HCT116 (cell line): ENCODE measurements around the gene TNNC2. TPM values are rescaled to one million over a fixed set of nuclear protein-coding genes. Genes with fewer than 3 reads are reported as not detected.

ENCODE experiments used
- ATAC-seq: fragments of 200-7000 bp; cut with Tn5 transposase; 2 replicates; pipeline ENCODE4 v1.9.1; 2020; ENCODE audit warnings: mild to moderate bottlenecking, moderate library complexity
- BruUV-seq: library from RNA; stranded (reverse); fragments of 400-500 nt; replicated peaks from 2 replicates; lab custom pipeline; 2021; lab: Mats Ljungman, UMichigan
- CTCF ChIA-PET: fragments of 300-600 bp; sonication (Branson Sonifier 250); formaldehyde crosslinking; loops from one replicate; lab custom pipeline; 2021; ENCODE audit warnings: antibody characterized with exemption; lab: Charles Lee
- POLR2A ChIA-PET: fragments of 300-600, 350-600 bp; sonication (Branson Sonifier 250); formaldehyde crosslinking; loops from one replicate; lab custom pipeline; 2021; ENCODE audit warnings: antibody characterized with exemption; lab: Charles Lee
- RAD21 ChIA-PET, 2 experiments: fragments of 300-600 bp; sonication (Branson Sonifier 250); formaldehyde crosslinking; loops; one replicate each; lab custom pipeline; 2023; ENCODE audit warnings: low total read pairs in 2 of 2; ENCODE audit not compliant: uncharacterized antibody in 2 of 2, unreplicated experiment in 2 of 2, low non-redundant PET in 1 of 2; lab: Charles Lee
- DNase-seq: peaks from one replicate; pipeline ENCODE4 v3.0.0-alpha.2; 2010; ENCODE audit warnings: low read depth, low spot score
- H2AFZ ChIP-seq: fragments of 200-600 bp; shearing (Covaris generic), sonication (generic); 2 replicates; pipeline ENCODE4 v1.6.1; 2017; ENCODE audit warnings: low read depth, mixed run types, mixed read lengths, antibody characterized with exemption, low read length; ENCODE audit not compliant: poor library complexity, severe bottlenecking
- H3K27ac ChIP-seq: 2 replicates; pipeline ENCODE4 v1.5.1; 2012; ENCODE audit warnings: low read depth, low read length
- H3K27me3 ChIP-seq: fragments of 200-600 bp; sonication (generic); 2 replicates; pipeline ENCODE4 v1.6.1; 2016; ENCODE audit warnings: mixed run types, low read length, mixed read lengths; ENCODE audit not compliant: insufficient read depth
- H3K36me3 ChIP-seq, 2 experiments: fragments of 200-500 bp in 1 of 2; fragments of 200-600 bp in 1 of 2; sonication (Bioruptor generic) in 1 of 2; sonication (generic) in 1 of 2; 2 replicates each; pipeline versions ENCODE4 v1.5.1 to v1.6.1; 2014 to 2016; ENCODE audit warnings: low read length in 2 of 2, inconsistent platforms in 1 of 2, mixed read lengths in 1 of 2, mixed run types in 1 of 2; ENCODE audit not compliant: insufficient read depth in 2 of 2, control insufficient read depth in 1 of 2
- H3K4me1 ChIP-seq, 2 experiments: fragments of 200-600 bp in 1 of 2; sonication (generic) in 1 of 2; 2 replicates each; pipeline versions ENCODE4 v1.5.1 to v1.6.1; 2012 to 2017; ENCODE audit warnings: low read length in 2 of 2, inconsistent platforms in 1 of 2, mild to moderate bottlenecking in 1 of 2, mixed read lengths in 1 of 2, mixed run types in 1 of 2, moderate library complexity in 1 of 2; ENCODE audit not compliant: insufficient read depth in 2 of 2, control insufficient read depth in 1 of 2
- H3K4me2 ChIP-seq: fragments of 200-600 bp; sonication (generic); 2 replicates; pipeline ENCODE4 v1.6.1; 2017; ENCODE audit warnings: mixed run types, low read length, mixed read lengths
- H3K4me3 ChIP-seq, 2 experiments: fragments of 200-600 bp in 1 of 2; sonication (generic) in 1 of 2; replicated peaks in 1 of 2; 2 replicates each; pipeline ENCODE4 v1.5.1; 2011 to 2016; ENCODE audit warnings: low read length in 2 of 2, control low read depth in 1 of 2, low read depth in 1 of 2, mild to moderate bottlenecking in 1 of 2, mixed read lengths in 1 of 2, mixed run types in 1 of 2
- H3K79me2 ChIP-seq: fragments of 200-600 bp; sonication (generic); 2 replicates; pipeline ENCODE4 v1.6.1; 2017; ENCODE audit warnings: mild to moderate bottlenecking, mixed run types, low read length, moderate library complexity, mixed read lengths; ENCODE audit not compliant: insufficient read depth
- H3K9ac ChIP-seq: fragments of 200-600 bp; sonication (generic); 2 replicates; pipeline ENCODE4 v1.6.1; 2016; ENCODE audit warnings: low read length, mixed read lengths
- H3K9me2 ChIP-seq: fragments of 200-600 bp; sonication (generic), shearing (Covaris generic); 2 replicates; pipeline ENCODE4 v1.6.1; 2017; ENCODE audit warnings: mixed run types, mild to moderate bottlenecking, moderate library complexity; ENCODE audit not compliant: insufficient read depth
- H3K9me3 ChIP-seq, 2 experiments: fragments of 200-500 bp in 1 of 2; fragments of 200-600 bp in 1 of 2; sonication (Bioruptor generic) in 1 of 2; sonication (generic) in 1 of 2; 2 replicates each; pipeline ENCODE4 v1.6.1; 2014 to 2017; ENCODE audit warnings: low read length in 2 of 2, mixed read lengths in 2 of 2, inconsistent platforms in 1 of 2, low read depth in 1 of 2, mild to moderate bottlenecking in 1 of 2, mixed run types in 1 of 2, moderate library complexity in 1 of 2; ENCODE audit not compliant: control insufficient read depth in 1 of 2, insufficient read depth in 1 of 2
- H4K20me1 ChIP-seq: fragments of 200-600 bp; sonication (generic), shearing (Covaris generic); 2 replicates; pipeline ENCODE4 v1.6.1; 2017; ENCODE audit warnings: mixed run types, mild to moderate bottlenecking, moderate library complexity; ENCODE audit not compliant: insufficient read depth
- ATF3 ChIP-seq: IDR thresholded peaks from 2 replicates; pipeline ENCODE4 v1.6.1; 2012
- CEBPB ChIP-seq: IDR thresholded peaks from 2 replicates; pipeline ENCODE4 v1.6.1; 2012; ENCODE audit warnings: low read depth
- CTCF ChIP-seq, 3 experiments: fragments of 200-600 bp in 1 of 3; sonication (generic) in 1 of 3; IDR thresholded peaks in 2 of 3; conservative IDR thresholded peaks in 1 of 3; 2 replicates each; pipeline ENCODE4 v1.5.1; 2012 to 2017; ENCODE audit warnings: low read depth in 2 of 3, low read length in 2 of 3, antibody characterized with exemption in 1 of 3, borderline replicate concordance in 1 of 3, control low read depth in 1 of 3, mild to moderate bottlenecking in 1 of 3, mixed read lengths in 1 of 3, mixed run types in 1 of 3, moderate library complexity in 1 of 3; ENCODE audit not compliant: insufficient read depth in 1 of 3
- EGR1 ChIP-seq: IDR thresholded peaks from 2 replicates; pipeline ENCODE4 v1.6.1; 2012; ENCODE audit warnings: low read depth
- ELF1 ChIP-seq: IDR thresholded peaks from 2 replicates; pipeline ENCODE4 v1.6.1; 2012; ENCODE audit warnings: low read depth, borderline replicate concordance
- EZH2 ChIP-seq: fragments of 200-600 bp; sonication (generic); IDR thresholded peaks from 2 replicates; pipeline ENCODE4 v1.6.1; 2017; ENCODE audit warnings: antibody characterized with exemption, mixed run types
- JUND ChIP-seq: IDR thresholded peaks from 2 replicates; pipeline ENCODE4 v1.6.1; 2012
- MAX ChIP-seq: IDR thresholded peaks from 2 replicates; pipeline ENCODE4 v1.6.1; 2012
- POLR2A ChIP-seq: IDR thresholded peaks from 2 replicates; pipeline ENCODE4 v1.7.0; 2011; ENCODE audit warnings: borderline replicate concordance; ENCODE audit not compliant: insufficient read depth, insufficient read length; ENCODE audit errors: extremely low read depth
- REST ChIP-seq: IDR thresholded peaks from 2 replicates; pipeline ENCODE4 v1.6.1; 2012; ENCODE audit warnings: low read depth
- SRF ChIP-seq: IDR thresholded peaks from 2 replicates; pipeline ENCODE4 v1.6.1; 2012; ENCODE audit warnings: low read depth
- TCF7L2 ChIP-seq: IDR thresholded peaks from 2 replicates; pipeline ENCODE4 v1.7.0; 2011; ENCODE audit warnings: borderline replicate concordance, inconsistent platforms; ENCODE audit not compliant: insufficient read depth, insufficient read length; ENCODE audit errors: extremely low read depth
- YY1 ChIP-seq: IDR thresholded peaks from 2 replicates; pipeline ENCODE4 v1.6.1; 2011; ENCODE audit warnings: low read length, low read depth, moderate library complexity, mild to moderate bottlenecking; ENCODE audit not compliant: insufficient replicate concordance; ENCODE audit errors: extremely low read depth
- ZNF274 ChIP-seq: fragments of 200-500 bp; sonication (Bioruptor generic); IDR thresholded peaks from 2 replicates; pipeline ENCODE4 v1.6.1; 2014; ENCODE audit warnings: mild to moderate bottlenecking, low read depth, low read length, inconsistent platforms
- intact Hi-C: fragments of 100-400 bp; cut with micrococcal nuclease; formaldehyde crosslinking; loops from 2 replicates; pipeline ENCODE4 v1.10.0; 2022
- total RNA-seq: library from RNA; stranded (reverse); gene quantifications from one replicate; pipeline ENCODE4 v1.2.1, GENCODE V29; 2021; ENCODE audit not compliant: unreplicated experiment

TNNC2 gene
- total RNA-seq, 1 experiment from 2014 or later: not detected

- H3K27ac ChIP-seq: no peak overlapping the region
- ChIA-PET RAD21 (no interaction called here), CTCF (no interaction called here)
These were observed 26.4 kb upstream of the TNNC2 start for GRCh38 chr20:45853484-45853883.

More at GRCh38 chr20:45853484-45853883, 26.4 kb upstream of the TNNC2 start:
- POLR2A ChIA-PET: no interaction called here
- no peaks in the 10 kb centered on the region for H3K9me3 ChIP-seq
- no peaks in the 10 kb centered on the region for H4K20me1 ChIP-seq
- no peak for ATAC-seq
- no peaks in the 10 kb centered on the region for H3K9me2 ChIP-seq
- H3K27me3 ChIP-seq: no peaks in the 10 kb centered on the region
- no peak overlapping the region for H3K9ac ChIP-seq
- intact Hi-C loops: no loop called here
- H3K4me3 ChIP-seq: no peak overlapping the region
- no peaks in the 10 kb centered on the region for H3K36me3 ChIP-seq
- H3K4me2 ChIP-seq: no peak overlapping the region
- H3K4me1 ChIP-seq: peaks cover 0 to 17% of the 10 kb centered on the region in 2 experiments; a peak in 3 of 4 replicates
- no peak overlapping the region for H2AFZ ChIP-seq
- DNase-seq: no peak
- no peak for TF ChIP-seq POLR2A
- no peak for TF ChIP-seq EGR1
- no peak for TF ChIP-seq JUND
- TF ChIP-seq ATF3: no peak
- no peak for TF ChIP-seq ZNF274
- TF ChIP-seq REST: no peak
- TF ChIP-seq YY1: no peak
- no peak for TF ChIP-seq MAX
- no peak for TF ChIP-seq TCF7L2
- TF ChIP-seq CTCF (IDR thresholded peaks at IDR 0.05 in 2 of 3, conservative IDR thresholded peaks at IDR 0.05 in 1 of 3; ENCODE audit: borderline replicate concordance in 1 of 3, insufficient read depth in 1 of 3, low read depth in 2 of 3, low read length in 2 of 3): no peak
- TF ChIP-seq ELF1: no peak
- no peak for TF ChIP-seq CEBPB
- TF ChIP-seq EZH2: no peak
- TF ChIP-seq SRF: no peak
- BruUV-seq: no TSS peak
- H3K79me2 ChIP-seq: 0 out of 2 replicates have a peak, but pooled peaks cover 12% of the 10 kb centered on the region
